GM18505 (cell line): ENCODE measurements around the gene CEPT1.

Experiments
- ATAC-seq: cut with Tn5 transposase; IDR thresholded peaks from one replicate; pipeline ENCODE4 v1.9.1; 2021; ENCODE audit not compliant: unreplicated experiment
- POLR2A ChIP-seq: IDR thresholded peaks from 4 replicates; pipeline ENCODE4 v1.6.1; 2011; ENCODE audit warnings: borderline replicate concordance; ENCODE audit not compliant: insufficient read depth, insufficient read length; ENCODE audit errors: extremely low read depth

Gene CEPT1

GRCh38 chr1:111216751-111217150 lies 76.7 kb downstream of the CEPT1 start:
- no peak for TF ChIP-seq POLR2A
- ATAC-seq = no peak

- ATAC-seq = no peak
Observed at GRCh38 chr1:111217183-111217910, 77.3 kb downstream of the CEPT1 start.

GRCh38 chr1:111218701-111219556 lies 78.9 kb downstream of the CEPT1 start:
- ATAC-seq = no peak
- no peak for TF ChIP-seq POLR2A

More at GRCh38 chr1:111217183-111217910, 77.3 kb downstream of the CEPT1 start:
- peak; percentile 53 for TF ChIP-seq POLR2A

- TF ChIP-seq POLR2A = peak; percentile 58
- peak; percentile 38 for ATAC-seq
Observed at GRCh38 chr1:111219557-111220286, 79.7 kb downstream of the CEPT1 start.

- TF ChIP-seq POLR2A = no peak
- no peak for ATAC-seq
Observed at GRCh38 chr1:111220302-111220890, 80.4 kb downstream of the CEPT1 start.

GRCh38 chr1:111221276-111221632 lies 81.2 kb downstream of the CEPT1 start:
- peak; percentile 37 for TF ChIP-seq POLR2A
- ATAC-seq = no peak

GRCh38 chr1:111221633-111222291 lies 81.7 kb downstream of the CEPT1 start:
- peak; percentile 57 for ATAC-seq
- TF ChIP-seq POLR2A = peak; percentile 0

GRCh38 chr1:111222308-111223125 lies 82.5 kb downstream of the CEPT1 start:
- peak; percentile 21 for ATAC-seq
- TF ChIP-seq POLR2A = no peak

- TF ChIP-seq POLR2A = no peak
- ATAC-seq = no peak
Observed at GRCh38 chr1:111223126-111223685, 83.2 kb downstream of the CEPT1 start.

GRCh38 chr1:111225091-111225490 lies 85.1 kb downstream of the CEPT1 start:
- no peak for ATAC-seq
- TF ChIP-seq POLR2A = no peak

- ATAC-seq = no peak
- no peak for TF ChIP-seq POLR2A
Observed at GRCh38 chr1:111225717-111226400, 85.8 kb downstream of the CEPT1 start.
